EH (cell line): ENCODE results near the gene OSBPL9.

ENCODE experiments used
- DNase-seq: peaks from one replicate; pipeline ENCODE4 v3.0.0-alpha.2; 2015; ENCODE audit warnings: low read depth

The OSBPL9 gene

GRCh38 chr1:51616903-51617708 is at the start of gene OSBPL9:
TSS of gene OSBPL9 (plus strand) at chr1:51617092. CDS start at chr1:51617111, 19 bp downstream.
- peak; percentile 94 for DNase-seq

- DNase-seq = peak; percentile 96
These were observed 49.2 kb upstream of the OSBPL9 start for GRCh38 chr1:51567653-51568052.

- peak; percentile 16 for DNase-seq
These were observed 48.5 kb upstream of the OSBPL9 start for GRCh38 chr1:51568231-51568935.

- peak; percentile 82 for DNase-seq
These were observed 47.4 kb upstream of the OSBPL9 start for GRCh38 chr1:51569284-51570062.

GRCh38 chr1:51570063-51570710 is 46.7 kb upstream of the OSBPL9 start:
- peak; percentile 11 for DNase-seq

- no peak for DNase-seq
These were observed 44.5 kb upstream of the OSBPL9 start for GRCh38 chr1:51572365-51572764.

- DNase-seq = no peak
These were observed 42.1 kb upstream of the OSBPL9 start for GRCh38 chr1:51574796-51575195.

- DNase-seq = peak; percentile 53
These were observed 41.3 kb upstream of the OSBPL9 start for GRCh38 chr1:51575406-51576084.

- no peak for DNase-seq
These were observed 40.8 kb upstream of the OSBPL9 start for GRCh38 chr1:51576085-51576444.

GRCh38 chr1:51576923-51577322 is 40.0 kb upstream of the OSBPL9 start:
- DNase-seq = no peak

- no peak for DNase-seq
These were observed 38.3 kb upstream of the OSBPL9 start for GRCh38 chr1:51578383-51579109.

- no peak for DNase-seq
These were observed 35.7 kb upstream of the OSBPL9 start for GRCh38 chr1:51581238-51581637.

GRCh38 chr1:51583532-51583931 is 33.4 kb upstream of the OSBPL9 start:
- peak; percentile 43 for DNase-seq

- DNase-seq = no peak
These were observed 32.9 kb upstream of the OSBPL9 start for GRCh38 chr1:51584021-51584420.

- DNase-seq = no peak
These were observed 24.2 kb upstream of the OSBPL9 start for GRCh38 chr1:51592711-51593110.

GRCh38 chr1:51594716-51595115 is 22.2 kb upstream of the OSBPL9 start:
- no peak for DNase-seq

- no peak for DNase-seq
These were observed 16.4 kb upstream of the OSBPL9 start for GRCh38 chr1:51600529-51600928.

GRCh38 chr1:51600965-51601364 is 15.9 kb upstream of the OSBPL9 start:
- DNase-seq = no peak

- no peak for DNase-seq
These were observed 10.8 kb upstream of the OSBPL9 start for GRCh38 chr1:51605961-51606723.

GRCh38 chr1:51607681-51608095 is 9.2 kb upstream of the OSBPL9 start:
- DNase-seq = peak; percentile 52
